GM18519 (cell line): ENCODE measurements around the gene LIG3.
"Not testable (repeated sequence)": the region's sequence is repeated elsewhere in the genome, so short reads cannot be mapped to it uniquely, and the experiment has no call there.

Source experiments
- ATAC-seq: cut with Tn5 transposase; IDR thresholded peaks from one replicate; pipeline ENCODE4 v1.9.1; 2021; ENCODE audit warnings: mild to moderate bottlenecking, moderate library complexity; ENCODE audit not compliant: unreplicated experiment, low FRiP score

LIG3 gene

DNA sequence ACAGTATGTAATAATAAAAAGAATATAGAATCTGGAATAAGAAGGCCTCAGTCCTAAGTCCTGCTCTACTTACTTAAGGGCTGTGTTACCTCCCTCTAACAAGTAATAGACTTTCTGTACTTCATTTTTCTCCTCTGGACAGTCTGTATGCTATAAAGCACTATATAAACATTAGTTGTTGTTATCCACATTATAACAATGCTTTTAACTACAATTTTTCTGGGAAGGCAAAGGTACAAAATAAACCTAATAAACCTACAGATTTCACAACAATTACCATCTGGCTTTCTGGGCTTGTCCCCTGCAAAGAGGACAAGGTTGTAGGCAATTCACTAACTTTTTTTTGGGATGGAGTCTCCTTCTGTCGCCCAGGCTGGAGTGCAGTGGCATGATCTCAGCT, 50.5 kb downstream of the LIG3 start:
- ATAC-seq: no peak

DNA sequence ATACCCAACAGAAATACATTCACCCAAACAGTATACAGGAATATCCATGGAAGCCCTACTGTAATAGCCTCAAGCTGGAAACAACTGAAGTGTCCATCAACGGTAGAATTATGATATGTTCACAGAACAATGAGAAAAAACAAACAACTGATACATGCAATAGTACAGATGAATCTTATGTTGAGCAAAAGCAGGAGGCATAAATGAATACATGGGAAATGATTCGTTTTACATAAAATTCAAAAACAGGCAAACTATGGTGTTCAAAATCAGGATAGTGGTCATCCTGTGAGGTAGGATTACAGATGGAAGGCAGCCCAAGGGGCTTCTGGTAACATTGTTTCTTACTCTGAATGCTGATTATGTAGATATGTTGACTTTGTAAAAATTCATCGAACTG, 58.1 kb downstream of the LIG3 start:
- ATAC-seq: no peak

DNA sequence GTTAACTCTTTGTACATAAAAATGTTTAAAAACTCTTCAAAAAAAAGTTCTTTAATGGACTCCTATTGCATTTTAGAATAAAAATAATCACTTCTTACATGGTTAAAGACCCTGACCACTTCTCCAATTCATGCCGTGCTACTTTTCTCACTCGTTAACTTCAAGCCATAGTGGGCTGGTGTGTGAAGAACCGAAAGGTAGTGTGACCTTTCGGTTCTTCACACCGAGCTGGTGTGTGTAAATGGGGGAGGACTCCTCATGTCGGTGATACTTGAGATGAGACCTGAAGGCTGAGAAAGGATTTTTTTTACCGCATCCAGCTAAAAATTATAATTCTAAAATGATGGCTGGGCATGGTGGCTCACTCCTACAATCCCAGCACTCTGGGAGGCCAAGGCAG, 61.1 kb downstream of the LIG3 start:
- no peak for ATAC-seq

DNA sequence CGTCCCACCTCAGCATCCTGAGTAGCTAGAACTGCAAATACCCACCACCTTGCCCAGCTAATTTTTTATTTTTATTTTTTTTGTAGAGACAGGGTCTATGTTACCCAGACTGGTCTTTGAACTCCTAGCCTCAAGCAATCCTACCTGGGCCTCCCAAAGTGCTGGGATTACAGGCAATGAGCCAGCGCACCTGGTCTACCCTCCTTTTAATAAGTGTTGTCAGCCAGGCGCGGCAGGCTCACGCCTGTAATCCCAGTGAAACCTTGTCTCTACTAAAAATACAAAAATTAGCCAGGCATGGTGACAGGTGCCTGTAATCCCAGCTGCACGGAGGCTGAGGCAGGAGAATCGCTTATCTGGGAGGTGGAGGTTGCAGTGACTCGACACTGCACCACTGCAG, 63.9 kb downstream of the LIG3 start:
- ATAC-seq: no peak

DNA sequence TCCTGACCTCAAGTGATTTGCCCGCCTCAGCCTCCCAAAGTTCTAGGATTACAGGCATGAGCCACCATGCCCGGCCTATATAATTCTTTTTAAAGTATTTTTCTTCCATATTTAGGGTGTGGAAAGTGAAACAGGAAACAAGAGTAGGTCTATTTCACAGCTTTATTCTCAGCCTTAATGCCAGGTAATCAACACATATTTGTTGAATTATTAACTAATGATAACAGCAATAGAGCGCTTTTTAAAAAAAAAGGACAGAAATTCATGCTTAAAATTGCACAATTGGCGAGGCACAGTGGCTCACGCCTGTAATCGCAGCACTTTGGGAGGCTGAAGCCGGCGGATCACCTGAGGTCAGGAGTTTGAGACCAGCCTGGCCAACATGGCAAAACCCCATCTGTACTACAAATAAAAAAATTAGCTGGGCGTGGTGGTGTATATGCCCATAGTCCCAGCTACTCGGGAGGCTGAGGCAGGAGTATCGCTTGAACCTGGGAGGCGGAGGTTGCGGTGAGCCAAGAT, 65.2 kb downstream of the LIG3 start:
- ATAC-seq: not testable (repeated sequence)

DNA sequence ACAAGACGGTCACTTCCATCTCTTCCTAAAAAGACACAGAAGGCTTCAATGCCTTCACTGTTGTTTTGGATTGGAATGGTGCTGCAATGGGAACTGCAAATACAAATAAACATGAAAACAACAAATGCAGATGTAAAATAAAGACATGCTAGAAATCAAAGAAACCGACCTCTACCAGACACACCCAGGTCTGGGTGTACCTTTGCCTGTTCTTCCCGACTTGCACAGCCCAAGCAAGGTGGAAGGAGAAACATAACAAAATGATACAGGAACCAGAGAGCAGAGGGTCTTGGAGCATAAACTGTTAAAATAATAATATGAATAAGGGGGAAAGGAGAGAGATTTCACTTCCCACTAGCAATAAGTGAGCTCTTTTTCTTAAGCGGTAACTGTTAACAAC, 65.9 kb downstream of the LIG3 start:
- ATAC-seq: no peak

DNA sequence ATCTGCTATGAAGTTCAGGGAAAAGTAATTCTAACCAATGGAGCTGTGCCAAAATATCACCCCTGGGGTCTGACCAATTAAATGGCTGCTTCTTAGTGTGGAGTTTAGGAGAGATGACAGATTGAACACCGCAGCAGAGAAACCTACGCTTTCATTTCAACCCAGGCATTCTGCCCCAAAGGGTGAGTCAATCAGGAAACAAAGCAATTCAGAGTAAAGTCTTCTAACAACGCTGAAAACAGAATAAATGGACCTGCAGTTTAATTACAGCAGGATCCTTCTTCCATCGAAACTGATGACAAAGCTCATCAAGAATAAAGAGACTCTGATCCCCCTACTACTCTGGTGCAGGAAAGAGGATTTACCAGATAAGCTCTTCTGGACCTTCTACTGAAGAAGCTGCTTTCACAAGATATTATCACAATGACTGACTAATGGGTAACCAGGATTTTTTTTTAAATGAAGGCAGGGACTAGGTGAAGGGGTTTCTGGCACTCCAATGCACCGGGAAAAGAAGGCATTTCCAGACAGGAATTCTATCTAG, 66.5 kb downstream of the LIG3 start:
- no peak for ATAC-seq

DNA sequence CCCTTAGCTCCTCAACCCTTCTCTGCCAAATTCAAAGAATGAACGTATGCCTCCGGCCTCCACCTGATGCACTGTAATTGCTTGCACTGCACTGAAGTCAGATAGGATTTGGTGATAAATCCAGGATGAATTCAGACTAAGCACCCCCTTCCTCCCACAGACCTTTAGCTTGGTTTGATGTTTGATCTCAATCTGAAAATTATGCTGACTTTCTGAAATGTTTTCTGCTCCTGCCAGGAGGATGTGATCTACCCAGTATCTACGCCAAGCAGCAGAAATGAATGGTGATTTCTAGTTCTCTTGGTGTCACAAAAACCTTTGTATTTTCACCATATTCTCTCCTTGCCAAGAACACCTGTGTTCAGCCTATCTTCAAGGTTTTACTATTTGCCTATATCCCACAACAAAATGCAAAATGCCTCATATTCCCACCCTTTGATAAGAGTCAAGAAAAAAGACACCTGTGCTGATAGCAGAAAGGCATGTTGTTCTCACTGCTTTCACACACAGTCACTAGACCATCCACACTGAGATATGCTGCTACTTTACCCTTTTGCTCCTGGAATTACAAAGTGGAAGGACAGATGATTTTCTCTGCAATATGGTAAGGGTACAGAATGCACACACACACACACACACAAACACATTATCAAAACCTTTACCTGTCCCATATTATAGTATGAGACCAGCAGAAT, 68.5 kb downstream of the LIG3 start:
- ATAC-seq: no peak

DNA sequence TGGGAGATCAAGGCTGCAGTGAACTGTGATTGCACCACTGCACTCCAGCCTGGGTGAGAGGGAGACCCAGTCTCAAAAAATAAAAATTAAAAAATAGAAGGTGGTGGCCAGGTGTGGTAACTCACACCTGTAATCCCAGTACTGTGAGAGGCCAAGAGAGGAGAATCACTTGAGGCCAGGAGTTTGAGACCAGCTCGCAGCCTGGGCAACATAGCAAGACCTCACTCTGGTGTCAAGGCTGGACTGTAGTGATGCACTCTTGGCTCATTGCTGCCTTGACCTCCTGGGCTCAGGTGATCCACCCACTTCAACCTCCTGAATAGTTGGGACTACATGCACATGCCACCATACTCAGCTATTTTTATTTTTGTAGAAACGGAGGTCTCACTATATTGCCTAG, 69.9 kb downstream of the LIG3 start:
- ATAC-seq: no peak

DNA sequence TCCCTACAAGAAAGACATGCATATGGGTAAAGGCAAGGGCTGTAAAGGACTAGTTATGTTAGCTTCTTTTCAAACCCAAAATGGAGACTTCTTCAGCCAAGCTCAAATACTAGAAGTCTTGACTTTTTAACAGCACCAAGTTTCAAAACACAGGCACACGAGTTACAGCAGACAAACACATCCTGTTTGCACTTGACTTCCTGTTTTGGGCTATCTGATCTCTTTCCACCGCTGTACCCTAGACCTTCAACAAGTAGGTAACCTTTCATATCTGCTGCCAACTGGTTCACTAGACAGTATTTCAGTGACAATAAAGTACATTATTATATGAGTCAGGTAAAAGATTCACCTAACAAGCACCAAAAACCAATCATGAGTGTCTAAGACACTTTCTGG, 70.9 kb downstream of the LIG3 start:
- ATAC-seq: no peak

DNA sequence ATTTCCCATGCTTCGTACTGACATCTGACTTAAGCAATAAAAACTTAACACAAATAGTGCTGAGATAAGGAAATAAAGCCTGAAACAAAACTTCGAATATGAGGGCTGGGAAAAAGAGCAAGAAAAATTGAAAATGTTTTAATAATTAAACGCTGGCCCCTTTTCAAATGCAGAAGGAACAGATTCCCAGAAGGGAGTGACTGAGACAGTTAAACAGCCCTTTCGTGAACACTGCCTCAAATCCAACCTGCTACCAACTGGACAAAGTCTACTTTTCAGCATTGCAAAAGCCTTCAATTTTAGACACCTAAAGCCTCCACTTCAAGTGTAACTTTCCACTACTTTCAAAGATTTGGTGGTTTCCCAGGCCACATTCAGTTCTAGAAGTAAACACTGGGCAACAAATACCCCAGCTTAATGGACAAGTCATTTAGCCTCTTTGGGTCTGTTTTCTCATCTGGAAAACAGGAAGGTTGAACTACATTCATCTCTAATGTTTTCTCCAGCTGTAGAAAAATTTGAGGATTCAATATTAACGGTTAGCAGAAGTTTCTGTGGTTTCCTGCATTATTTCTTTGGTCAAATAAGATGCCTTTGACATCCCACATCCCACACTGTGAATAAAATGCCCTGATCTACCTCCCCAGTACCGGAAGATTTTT, 71.4 kb downstream of the LIG3 start:
- no peak for ATAC-seq

DNA sequence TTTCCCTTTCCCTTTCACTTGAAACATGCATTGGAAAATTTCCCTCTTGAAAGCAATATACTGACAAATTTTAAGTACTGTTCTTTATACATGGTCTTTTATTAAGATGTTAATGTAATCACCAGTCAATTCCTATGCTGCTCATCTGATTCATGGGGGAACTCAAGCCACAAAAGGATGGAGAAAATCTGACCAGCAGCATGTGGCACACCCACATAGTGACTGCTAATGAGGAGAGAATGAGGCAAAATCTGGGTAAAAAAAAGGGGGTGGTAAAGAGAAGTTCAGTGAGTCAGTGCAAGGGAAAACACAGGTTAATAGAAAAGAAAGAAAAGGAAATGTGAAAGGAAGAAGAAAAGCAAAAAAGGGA, 71.9 kb downstream of the LIG3 start:
- no peak for ATAC-seq

DNA sequence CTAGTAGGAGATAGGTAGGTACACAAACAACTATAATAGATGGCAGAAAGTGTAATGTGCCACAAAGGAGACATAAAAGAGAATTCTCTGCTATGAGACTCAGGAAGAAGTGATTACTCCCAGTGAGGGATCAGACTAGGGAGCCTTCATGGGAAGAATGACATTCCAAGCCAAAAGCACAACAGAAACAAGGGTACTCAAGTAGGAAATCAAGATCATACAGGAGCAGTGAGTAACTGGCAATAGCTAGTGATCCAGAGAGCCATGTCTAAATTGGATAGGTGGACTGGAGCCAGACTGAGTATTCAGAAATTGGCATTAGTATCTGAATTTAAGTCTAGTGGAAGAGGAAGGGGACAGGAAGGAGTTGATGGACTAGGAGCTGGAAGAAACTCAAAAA, 72.5 kb downstream of the LIG3 start:
- ATAC-seq: no peak

DNA sequence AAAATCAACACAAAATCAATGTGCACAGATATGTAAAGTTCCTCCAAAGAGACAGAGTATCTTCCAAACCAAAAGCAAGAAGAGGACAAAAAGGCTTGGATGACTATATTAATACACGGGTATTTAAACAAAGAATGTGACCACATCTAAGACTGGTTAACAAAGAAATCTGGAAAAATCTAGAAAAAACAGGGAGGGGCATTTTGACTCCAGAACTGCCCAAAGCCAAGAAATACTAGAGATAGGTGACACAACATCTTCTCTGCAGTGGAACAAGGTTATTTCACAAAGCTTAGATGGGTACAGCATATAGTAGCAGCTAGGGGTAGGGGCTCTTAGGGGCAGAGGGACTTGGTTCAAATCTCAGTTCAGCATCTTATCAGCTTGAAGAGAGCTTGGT, 72.9 kb downstream of the LIG3 start:
- ATAC-seq: no peak

DNA sequence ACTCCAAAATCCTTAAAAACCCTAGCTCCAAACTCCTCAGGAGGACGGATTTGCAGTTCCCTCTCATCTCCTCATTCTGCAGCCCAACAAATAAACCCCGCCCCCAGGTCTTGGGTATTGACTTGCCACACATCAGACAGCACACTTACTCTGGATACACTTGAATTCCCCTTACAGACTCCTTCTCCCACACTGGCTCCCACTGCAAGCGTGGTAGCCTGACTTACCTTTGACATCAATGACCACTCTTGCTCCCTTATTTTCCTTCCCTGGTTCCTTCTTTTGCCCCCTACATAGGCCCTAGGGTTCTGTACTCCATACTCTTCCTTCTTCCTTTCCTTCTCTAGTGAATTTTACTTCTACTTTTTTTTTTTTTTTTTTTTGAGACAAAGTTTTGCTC, 75.7 kb downstream of the LIG3 start:
- ATAC-seq: no peak

DNA sequence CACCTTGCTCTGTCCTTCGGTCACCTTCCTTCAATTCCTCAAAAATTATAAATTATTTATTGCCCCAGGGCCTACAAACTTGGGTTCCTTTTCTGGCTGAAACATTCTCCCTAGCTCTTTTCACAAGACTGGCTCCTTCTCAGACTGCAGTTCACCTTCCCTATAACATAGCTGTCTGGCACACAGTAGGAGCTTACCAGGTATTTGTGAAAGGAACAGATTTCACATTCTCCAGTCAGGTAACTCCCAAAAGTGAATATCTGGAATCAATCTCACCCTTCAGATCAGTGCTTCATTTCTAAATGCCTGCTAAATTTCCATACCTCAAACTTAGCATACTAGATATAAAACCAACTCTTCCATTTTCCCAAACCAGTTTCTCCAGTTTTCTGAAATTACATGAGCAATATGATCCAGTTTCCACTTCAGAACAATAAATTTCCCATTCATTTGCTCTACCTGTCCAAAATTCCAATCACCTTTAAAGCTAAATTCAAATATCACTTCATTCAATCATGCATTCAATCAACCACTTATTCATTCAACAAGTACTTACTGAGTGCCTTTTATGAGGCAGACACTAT, 77.1 kb downstream of the LIG3 start:
- no peak for ATAC-seq
